ENCODE results near the gene OPA3. TPM values are rescaled to one million over a fixed set of nuclear protein-coding genes. Genes with fewer than 3 reads are reported as not detected.

Gene OPA3
- total RNA-seq, 1 donor from 2014 or later: 3.7 TPM

DNA sequence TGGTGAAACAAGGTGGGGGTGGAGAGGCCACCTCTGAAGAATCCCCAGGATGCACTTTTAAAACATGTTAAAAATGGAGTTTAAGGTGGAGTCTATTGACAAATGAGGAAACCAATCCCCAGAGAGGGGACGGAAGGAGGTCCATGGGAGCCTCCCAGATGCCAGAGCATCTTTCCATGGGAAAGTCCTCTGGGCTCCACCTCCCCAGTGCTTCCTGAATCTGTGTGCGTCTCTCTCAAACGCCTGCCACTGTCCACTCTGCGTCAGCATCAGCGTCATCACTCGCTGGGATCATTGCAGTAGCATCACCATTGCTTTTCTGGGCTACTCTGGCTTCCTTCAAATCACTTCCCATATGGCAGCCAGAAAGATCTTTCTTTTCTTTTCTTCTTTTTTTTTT lies 11.2 kb upstream of the OPA3 start:
- H3K79me2 ChIP-seq (ENCODE audit: low read depth): no peaks in the 10 kb centered on the region
- H3K4me3 ChIP-seq: no peak overlapping the region
- no peak overlapping the region for H2AFZ ChIP-seq (replicated peaks)
- H3F3A ChIP-seq (ENCODE audit: low read depth): no peaks in the 10 kb centered on the region
- no peak overlapping the region for H3K27ac Mint-ChIP-seq
- H3K27ac ChIP-seq: no peak overlapping the region
- no peak overlapping the region for H3K9ac ChIP-seq
- H3K9me3 ChIP-seq (ENCODE audit: low read depth): no peaks in the 10 kb centered on the region
- TF ChIP-seq EZH2phosphoT487 (IDR thresholded peaks at IDR 0.05) (no peak), EZH2 (IDR thresholded peaks at IDR 0.05) (no peak), CTCF (IDR thresholded peaks at IDR 0.05) (no peak)
- H3K4me1 Mint-ChIP-seq: peaks cover 25% of the 10 kb centered on the region
- H4K20me1 ChIP-seq (ENCODE audit: low read depth): no peaks in the 10 kb centered on the region
- H3K4me1 ChIP-seq: no peaks in the 10 kb centered on the region
- no peaks in the 10 kb centered on the region for H3K36me3 ChIP-seq
- no peaks in the 10 kb centered on the region for H3K9me3 Mint-ChIP-seq
- peaks cover 84% of the 10 kb centered on the region for H3K27me3 ChIP-seq
- no peak overlapping the region for H3K4me3 Mint-ChIP-seq
- H3K27me3 Mint-ChIP-seq (ENCODE audit: insufficient read depth, low read depth): peaks cover 63% of the 10 kb centered on the region
- no peak for DNase-seq (ENCODE audit: low spot score)
- H3K4me2 ChIP-seq: no peak overlapping the region
- H3K36me3 Mint-ChIP-seq: no peaks in the 10 kb centered on the region

DNA sequence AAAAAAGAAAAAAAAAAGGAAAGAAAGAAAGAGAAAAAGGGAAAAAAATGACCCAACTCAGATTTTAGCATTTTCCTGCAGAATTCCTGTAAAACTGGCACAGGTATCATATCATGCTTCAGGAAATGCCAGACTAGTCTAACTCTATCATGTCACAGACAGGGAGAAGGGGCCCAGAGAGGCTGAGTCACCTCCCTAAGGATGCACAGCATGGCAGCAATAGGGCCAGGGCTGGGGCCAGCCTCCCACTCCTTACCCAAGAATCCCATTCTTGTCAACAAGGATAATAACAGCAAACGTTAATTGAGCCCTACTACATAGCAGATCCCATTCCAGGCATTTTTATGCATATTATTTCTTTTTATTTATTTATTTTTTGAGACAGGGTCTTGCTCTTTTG lies 8.9 kb upstream of the OPA3 start:
- H3K4me3 ChIP-seq: no peak overlapping the region
- no peaks in the 10 kb centered on the region for H3K9me3 Mint-ChIP-seq
- no peaks in the 10 kb centered on the region for H3K4me1 ChIP-seq
- H3K27me3 Mint-ChIP-seq (ENCODE audit: insufficient read depth, low read depth): peaks cover 45% of the 10 kb centered on the region
- no peaks in the 10 kb centered on the region for H3F3A ChIP-seq (ENCODE audit: low read depth)
- H2AFZ ChIP-seq (replicated peaks): no peak overlapping the region
- H3K27ac Mint-ChIP-seq: no peak overlapping the region
- H3K9ac ChIP-seq: no peak overlapping the region
- H4K20me1 ChIP-seq (ENCODE audit: low read depth): no peaks in the 10 kb centered on the region
- peaks cover 73% of the 10 kb centered on the region for H3K27me3 ChIP-seq
- no peaks in the 10 kb centered on the region for H3K79me2 ChIP-seq (ENCODE audit: low read depth)
- H3K9me3 ChIP-seq (ENCODE audit: low read depth): no peaks in the 10 kb centered on the region
- peaks cover 13% of the 10 kb centered on the region for H3K4me1 Mint-ChIP-seq
- no peak overlapping the region for H3K4me2 ChIP-seq
- no peak overlapping the region for H3K4me3 Mint-ChIP-seq
- TF ChIP-seq CTCF (IDR thresholded peaks at IDR 0.05) (no peak), EZH2phosphoT487 (IDR thresholded peaks at IDR 0.05) (no peak), EZH2 (IDR thresholded peaks at IDR 0.05) (no peak)
- no peak overlapping the region for H3K27ac ChIP-seq
- DNase-seq (ENCODE audit: low spot score): no peak
- H3K36me3 Mint-ChIP-seq: no peaks in the 10 kb centered on the region
- H3K36me3 ChIP-seq: no peaks in the 10 kb centered on the region

DNA sequence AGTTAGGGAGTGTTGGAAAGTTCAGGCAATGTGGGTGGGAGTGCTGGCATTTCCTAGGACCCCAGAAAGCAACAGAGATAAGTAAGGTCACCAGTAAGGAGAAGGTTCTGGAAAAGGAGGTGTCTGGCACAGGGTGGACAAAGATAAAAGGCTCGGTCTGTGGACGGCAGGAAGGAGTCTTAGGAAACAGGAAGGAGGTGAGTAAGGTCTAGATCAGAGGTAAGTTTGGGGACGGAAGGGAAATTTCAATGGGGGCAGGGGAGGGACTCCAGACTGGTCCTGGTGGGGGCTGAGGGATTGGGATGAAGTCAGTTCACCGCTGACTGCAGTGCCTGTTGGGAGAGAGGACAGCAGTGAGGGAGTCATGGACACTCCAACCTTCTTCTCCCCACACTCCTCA lies 7.8 kb upstream of the OPA3 start:
- TF ChIP-seq CTCF (IDR thresholded peaks at IDR 0.05) (no peak), EZH2 (IDR thresholded peaks at IDR 0.05) (no peak), EZH2phosphoT487 (IDR thresholded peaks at IDR 0.05) (no peak)
- H2AFZ ChIP-seq (replicated peaks): no peak overlapping the region
- Mint-ChIP-seq H3K36me3 (no peaks in the 10 kb centered on the region), H3K4me3 (no peak overlapping the region), H3K4me1 (peaks cover 2% of the 10 kb centered on the region), H3K27ac (no peak overlapping the region), H3K27me3 (ENCODE audit: insufficient read depth, low read depth) (peaks cover 35% of the 10 kb centered on the region), H3K9me3 (no peaks in the 10 kb centered on the region)
- no peak overlapping the region for H3K9ac ChIP-seq
- no peak for DNase-seq (ENCODE audit: low spot score)
- peaks cover 62% of the 10 kb centered on the region for H3K27me3 ChIP-seq
- no peaks in the 10 kb centered on the region for H3K9me3 ChIP-seq (ENCODE audit: low read depth)
- H3F3A ChIP-seq (ENCODE audit: low read depth): no peaks in the 10 kb centered on the region
- no peak overlapping the region for H3K27ac ChIP-seq
- no peaks in the 10 kb centered on the region for H3K36me3 ChIP-seq
- H3K79me2 ChIP-seq (ENCODE audit: low read depth): no peaks in the 10 kb centered on the region
- no peak overlapping the region for H3K4me3 ChIP-seq
- H3K4me1 ChIP-seq: no peaks in the 10 kb centered on the region
- H4K20me1 ChIP-seq (ENCODE audit: low read depth): no peaks in the 10 kb centered on the region
- no peak overlapping the region for H3K4me2 ChIP-seq

DNA sequence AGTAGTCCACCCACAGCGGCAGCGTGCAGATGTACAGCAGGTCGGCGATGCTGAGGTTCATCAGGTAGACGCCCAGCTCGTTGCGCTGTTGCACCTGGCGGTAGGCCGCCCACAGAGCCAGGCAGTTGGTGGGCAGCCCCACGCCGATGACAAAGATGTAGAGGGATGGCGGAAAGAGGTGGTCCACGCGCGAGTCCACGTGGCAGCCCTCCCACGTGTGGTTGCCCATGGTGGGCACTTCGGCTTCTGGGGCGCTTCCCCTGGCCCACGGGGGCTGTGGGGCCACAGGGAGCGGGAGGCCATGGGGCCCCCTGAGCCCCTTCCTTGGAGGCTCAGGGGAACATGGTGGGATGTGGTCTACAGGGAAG lies 7.0 kb upstream of the OPA3 start:
- no peaks in the 10 kb centered on the region for H3K36me3 ChIP-seq
- Mint-ChIP-seq H3K4me1 (no peaks in the 10 kb centered on the region), H3K27ac (no peak overlapping the region), H3K36me3 (no peaks in the 10 kb centered on the region), H3K4me3 (no peak overlapping the region), H3K9me3 (no peaks in the 10 kb centered on the region), H3K27me3 (ENCODE audit: insufficient read depth, low read depth) (peaks cover 27% of the 10 kb centered on the region)
- no peak for DNase-seq (ENCODE audit: low spot score)
- no peak overlapping the region for H2AFZ ChIP-seq (replicated peaks)
- TF ChIP-seq CTCF (IDR thresholded peaks at IDR 0.05) (no peak), EZH2phosphoT487 (IDR thresholded peaks at IDR 0.05) (no peak), EZH2 (IDR thresholded peaks at IDR 0.05) (no peak)
- H3K4me2 ChIP-seq: no peak overlapping the region
- no peak overlapping the region for H3K4me3 ChIP-seq
- H4K20me1 ChIP-seq (ENCODE audit: low read depth): no peaks in the 10 kb centered on the region
- H3K4me1 ChIP-seq: no peaks in the 10 kb centered on the region
- H3K79me2 ChIP-seq (ENCODE audit: low read depth): no peaks in the 10 kb centered on the region
- no peaks in the 10 kb centered on the region for H3F3A ChIP-seq (ENCODE audit: low read depth)
- H3K9me3 ChIP-seq (ENCODE audit: low read depth): no peaks in the 10 kb centered on the region
- no peak overlapping the region for H3K9ac ChIP-seq
- no peak overlapping the region for H3K27ac ChIP-seq
- peaks cover 54% of the 10 kb centered on the region for H3K27me3 ChIP-seq
